HUES64 (cell line): ENCODE data around the gene PACRGL. TPM values are rescaled to one million over a fixed set of nuclear protein-coding genes. Genes with fewer than 3 reads are reported as not detected.

Source experiments
- H3K27ac ChIP-seq: 2 replicates; pipeline ENCODE4 v1.7.0; 2013; ENCODE audit warnings: low read depth, low read length, inconsistent platforms
- H3K27me3 ChIP-seq: 2 replicates; pipeline ENCODE4 v1.6.1; 2013; ENCODE audit warnings: mild to moderate bottlenecking, low read length; ENCODE audit not compliant: insufficient read depth
- H3K36me3 ChIP-seq: 2 replicates; pipeline ENCODE4 v1.6.1; 2013; ENCODE audit warnings: mild to moderate bottlenecking, low read length; ENCODE audit not compliant: insufficient read depth
- H3K4me1 ChIP-seq: 2 replicates; pipeline ENCODE4 v1.6.1; 2013; ENCODE audit warnings: mild to moderate bottlenecking, low read length, moderate library complexity; ENCODE audit not compliant: insufficient read depth
- H3K4me3 ChIP-seq: 2 replicates; pipeline ENCODE4 v1.5.1; 2013; ENCODE audit warnings: mild to moderate bottlenecking, low read length, moderate library complexity
- H3K9ac ChIP-seq: 2 replicates; pipeline ENCODE4 v1.6.1; 2013; ENCODE audit warnings: mild to moderate bottlenecking, low read depth, low read length
- H3K9me3 ChIP-seq: 2 replicates; pipeline ENCODE4 v1.6.1; 2013; ENCODE audit warnings: low read depth, low read length; ENCODE audit not compliant: insufficient read depth
- WGBS: fragments of 150-250, 120-280 bp; methylation state at CpG from one replicate; pipeline ENCODE4 v1.1.7; 2013; ENCODE audit warnings: missing lambda C conversion rate; 5-methylcytosine and 5-hydroxymethylcytosine counted together
- polyA plus RNA-seq, 2 experiments: library from polyadenylated mRNA; stranded (reverse); fragments of 50-300 nt; gene quantifications; one replicate each; pipeline ENCODE4 v1.2.3, GENCODE V29; 2013

Gene PACRGL
- 17.1 TPM for polyA plus RNA-seq (2013, experiment 1 of 2)
- 16.9 TPM for polyA plus RNA-seq (2013, experiment 2 of 2)

DNA sequence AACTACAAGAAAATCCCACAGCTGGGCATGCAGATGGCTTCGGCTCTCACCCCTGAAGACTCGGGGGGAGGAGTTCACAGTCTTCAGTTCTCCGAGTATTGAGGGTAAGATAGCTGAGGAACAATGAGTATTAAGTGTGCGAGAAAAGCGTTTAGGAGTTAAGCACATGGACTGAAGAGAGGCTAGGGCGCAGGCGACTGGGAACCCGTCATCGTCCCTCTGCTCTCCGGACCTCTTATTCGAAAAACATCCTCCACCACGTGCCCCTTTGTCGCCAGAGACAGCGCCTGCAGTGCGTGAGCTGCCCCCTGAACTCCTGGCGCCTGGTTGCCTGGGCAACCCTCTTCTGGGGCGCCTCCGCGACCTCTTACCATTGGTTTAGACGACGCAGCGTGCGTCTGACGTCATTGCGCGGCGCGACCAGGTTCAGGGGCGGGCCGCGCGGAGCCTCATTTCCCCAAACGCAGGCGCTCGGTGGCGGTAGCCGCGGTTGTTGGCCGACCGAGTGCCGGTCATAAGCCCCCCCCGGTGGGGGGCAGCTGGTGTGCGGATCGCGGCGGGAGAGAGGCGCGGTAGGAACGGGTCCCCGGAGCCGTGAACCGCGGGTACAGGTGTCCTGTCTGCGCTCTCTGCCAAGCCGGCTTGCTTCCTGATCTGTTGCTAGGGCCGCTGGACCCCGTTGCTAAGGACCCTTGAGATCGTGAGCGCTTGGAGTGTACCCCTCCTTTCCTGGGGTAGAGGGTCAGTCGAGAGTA, at the start of gene PACRGL:
Gene PACRGL, plus strand, starts transcription at position 452 of the 755 bp plus-strand sequence. CDS start 4,024 bp downstream, outside the sequence.
- WGBS, result under 1% methylated on average over 60 of the region's 60 CpGs
- H3K4me3 ChIP-seq, result peak within 1 kb of the TSS; percentile 86
- peaks cover 13% of the 10 kb centered on the region for H3K36me3 ChIP-seq
- H3K9ac ChIP-seq, result peak within 1 kb of the TSS; percentile 88
- no peaks in the 10 kb centered on the region for H3K9me3 ChIP-seq
- no peaks in the 10 kb centered on the region for H3K27me3 ChIP-seq
- peak within 1 kb of the TSS; percentile 55; the same call in 1 of the 2 replicates for H3K27ac ChIP-seq
- peaks cover 6% of the 10 kb centered on the region; the same call in 1 of the 2 replicates for H3K4me1 ChIP-seq

GRCh38 chr4:20652226-20652885, 47.9 kb upstream of the PACRGL start:
- no peaks in the 10 kb centered on the region for H3K36me3 ChIP-seq
- H3K27ac ChIP-seq, result no peak overlapping the region
- 100% methylated on average over 1 of the region's 1 CpG for WGBS
- H3K9ac ChIP-seq, result no peak overlapping the region
- H3K27me3 ChIP-seq, result no peaks in the 10 kb centered on the region
- peaks cover 10% of the 10 kb centered on the region; the same call in 1 of the 2 replicates for H3K4me1 ChIP-seq
- H3K9me3 ChIP-seq, result no peaks in the 10 kb centered on the region
- H3K4me3 ChIP-seq, result no peak overlapping the region

GRCh38 chr4:20658456-20658855, 41.8 kb upstream of the PACRGL start:
- no peaks in the 10 kb centered on the region for H3K27me3 ChIP-seq
- WGBS, result 93% methylated on average over 4 of the region's 4 CpGs
- no peak overlapping the region for H3K27ac ChIP-seq
- H3K4me1 ChIP-seq, result peaks cover 10% of the 10 kb centered on the region; the same call in 1 of the 2 replicates
- no peaks in the 10 kb centered on the region for H3K36me3 ChIP-seq
- no peaks in the 10 kb centered on the region for H3K9me3 ChIP-seq
- H3K4me3 ChIP-seq, result no peak overlapping the region
- no peak overlapping the region for H3K9ac ChIP-seq

GRCh38 chr4:20662851-20663250, 37.4 kb upstream of the PACRGL start:
- WGBS, result 0% methylated on average over 1 of the region's 1 CpG
- H3K4me1 ChIP-seq, result peaks cover 10% of the 10 kb centered on the region; the same call in 1 of the 2 replicates
- no peak overlapping the region for H3K27ac ChIP-seq

DNA sequence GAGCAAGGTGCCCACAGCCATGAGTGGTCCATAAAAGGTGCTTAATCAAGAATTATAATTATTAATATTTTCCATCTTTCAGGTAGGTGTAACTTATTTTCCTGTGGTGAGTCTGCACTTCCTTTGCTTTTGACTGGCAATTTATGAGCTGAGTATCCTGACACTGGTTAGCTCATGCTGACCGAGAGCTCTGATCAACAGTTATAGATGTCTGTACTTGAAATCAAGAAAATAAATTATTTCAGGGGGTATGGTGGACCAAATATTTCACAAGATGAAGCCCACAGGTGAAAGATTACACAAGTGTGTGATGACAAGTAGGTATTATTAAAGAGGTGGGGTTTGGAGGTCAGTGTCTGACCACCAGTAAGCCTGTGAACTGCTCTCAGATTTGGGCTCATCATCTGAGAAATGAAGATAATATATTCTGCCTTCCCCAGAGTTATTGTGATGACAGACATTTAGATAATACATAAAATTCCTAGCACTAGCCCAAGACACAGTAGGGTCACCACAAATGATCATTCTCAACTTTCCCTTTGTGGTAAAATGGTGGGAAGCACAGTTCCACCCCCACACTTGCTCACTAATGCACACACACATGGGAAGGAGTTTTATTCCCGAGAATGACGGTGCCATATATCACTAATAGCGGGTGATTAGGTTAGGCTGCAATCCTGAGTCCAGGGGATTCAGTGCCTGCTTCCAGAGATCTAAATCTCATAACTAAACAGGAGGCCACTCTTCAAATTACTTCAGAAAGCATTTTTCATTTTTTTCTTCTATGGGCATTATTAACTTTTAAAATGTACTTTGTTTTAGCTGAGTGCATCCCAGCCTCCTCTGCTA, 34.0 kb upstream of the PACRGL start:
- no peaks in the 10 kb centered on the region for H3K4me1 ChIP-seq
- H3K27me3 ChIP-seq, result no peaks in the 10 kb centered on the region
- H3K9ac ChIP-seq, result no peak overlapping the region
- no peaks in the 10 kb centered on the region for H3K36me3 ChIP-seq
- no peak overlapping the region for H3K4me3 ChIP-seq
- WGBS, result 98% methylated on average over 4 of the region's 4 CpGs
- no peaks in the 10 kb centered on the region for H3K9me3 ChIP-seq
- no peak overlapping the region for H3K27ac ChIP-seq

More at GRCh38 chr4:20662851-20663250, 37.4 kb upstream of the PACRGL start:
- Histone ChIP-seq H3K27me3 (no peaks in the 10 kb centered on the region), H3K36me3 (no peaks in the 10 kb centered on the region), H3K9me3 (no peaks in the 10 kb centered on the region), H3K9ac (no peak overlapping the region), H3K4me3 (no peak overlapping the region)

DNA sequence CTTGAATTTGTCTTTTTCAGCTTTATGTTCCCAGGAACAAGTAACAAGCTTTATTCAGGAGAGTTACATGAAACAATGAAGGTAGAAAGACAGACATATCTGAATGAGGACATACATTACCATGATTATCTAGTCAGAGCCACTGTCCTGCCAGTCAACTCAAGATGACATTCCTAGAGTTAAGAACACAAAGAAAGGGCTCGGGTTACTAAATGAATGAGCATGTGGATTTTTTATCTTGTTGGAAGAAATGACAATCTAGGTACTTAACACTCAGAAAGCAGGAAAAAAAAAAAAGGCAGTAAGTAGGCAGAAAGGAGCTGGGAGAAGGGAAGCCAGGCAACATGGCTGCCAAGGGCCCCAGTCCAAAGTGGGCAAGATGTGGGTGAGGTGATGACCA, 28.0 kb upstream of the PACRGL start:
- H3K4me3 ChIP-seq, result no peak overlapping the region
- peaks cover 14% of the 10 kb centered on the region for H3K4me1 ChIP-seq
- H3K9me3 ChIP-seq, result no peaks in the 10 kb centered on the region
- 85% methylated on average over 1 of the region's 1 CpG for WGBS
- no peak overlapping the region for H3K9ac ChIP-seq
- no peak overlapping the region for H3K27ac ChIP-seq
- no peaks in the 10 kb centered on the region for H3K27me3 ChIP-seq
- no peaks in the 10 kb centered on the region for H3K36me3 ChIP-seq

GRCh38 chr4:20675786-20676185, 24.5 kb upstream of the PACRGL start:
- Histone ChIP-seq H3K4me1 (peaks cover 19% of the 10 kb centered on the region), H3K27me3 (no peaks in the 10 kb centered on the region), H3K9ac (no peak overlapping the region)

DNA sequence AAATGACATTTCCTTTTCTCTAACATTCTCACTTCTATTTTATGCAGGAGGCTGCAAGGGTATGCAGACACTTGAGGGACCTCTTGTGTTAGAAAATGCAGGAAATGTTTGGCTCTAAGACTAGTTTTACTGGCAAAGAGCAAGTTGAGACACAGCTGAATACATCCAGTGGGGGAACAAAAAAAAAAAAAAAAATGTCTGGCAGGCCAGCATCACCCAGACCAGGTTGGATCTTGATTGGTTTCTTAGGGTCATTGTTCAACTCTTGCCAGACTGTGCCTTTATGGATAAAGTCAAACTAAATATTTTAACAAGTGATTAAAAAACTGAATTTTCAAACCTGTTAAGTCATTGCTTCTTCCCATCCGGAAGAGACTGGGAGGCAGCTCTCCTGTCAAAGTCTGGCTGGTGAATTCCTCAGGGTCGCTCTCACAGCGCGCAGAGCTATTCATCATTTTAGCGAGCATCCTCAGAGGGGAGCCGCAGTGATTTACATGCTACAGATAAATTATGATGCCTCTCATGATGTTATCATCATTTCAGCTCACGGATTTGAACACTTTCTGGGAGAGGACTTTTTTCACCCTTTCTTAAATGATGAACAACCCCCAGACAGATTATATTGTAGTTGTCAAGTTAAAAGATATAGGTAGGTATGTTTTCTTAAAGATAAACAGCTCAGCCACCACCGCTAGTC, 23.6 kb upstream of the PACRGL start:
- H3K27me3 ChIP-seq, result no peaks in the 10 kb centered on the region
- no peaks in the 10 kb centered on the region; the same call in 1 of the 2 replicates for H3K9me3 ChIP-seq
- H3K4me3 ChIP-seq, result no peak overlapping the region
- WGBS, result 92% methylated on average over 8 of the region's 8 CpGs
- H3K4me1 ChIP-seq, result peaks cover 19% of the 10 kb centered on the region
- no peaks in the 10 kb centered on the region for H3K36me3 ChIP-seq
- no peak overlapping the region; the same call in 1 of the 2 replicates for H3K9ac ChIP-seq
- no peak overlapping the region for H3K27ac ChIP-seq

More at GRCh38 chr4:20675786-20676185, 24.5 kb upstream of the PACRGL start:
- Histone ChIP-seq H3K27ac (no peak overlapping the region), H3K36me3 (no peaks in the 10 kb centered on the region), H3K4me3 (no peak overlapping the region), H3K9me3 (no peaks in the 10 kb centered on the region; the same call in 1 of the 2 replicates)

DNA sequence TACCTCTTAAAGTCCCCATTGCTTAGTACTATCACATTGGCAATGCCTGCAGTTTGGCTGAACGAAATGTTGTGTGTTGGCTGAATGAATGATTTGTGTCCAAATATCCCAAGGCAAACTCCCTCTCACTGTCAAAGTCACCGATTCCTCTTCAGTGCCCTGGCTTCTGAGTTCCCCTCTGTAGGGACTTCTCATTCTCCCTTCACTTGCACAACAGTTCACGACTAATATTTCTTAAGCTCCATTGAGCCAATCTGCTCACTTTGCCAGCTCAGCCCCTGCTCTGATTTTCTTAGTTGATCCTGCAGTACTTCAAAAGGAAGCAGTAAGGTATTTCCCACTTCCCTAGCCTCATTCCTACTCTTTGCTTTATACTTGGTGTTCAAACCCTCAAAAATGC, 21.9 kb upstream of the PACRGL start:
- Histone ChIP-seq H3K9me3 (no peaks in the 10 kb centered on the region; the same call in 1 of the 2 replicates), H3K4me3 (no peak overlapping the region), H3K36me3 (no peaks in the 10 kb centered on the region), H3K9ac (no peak overlapping the region), H3K27ac (no peak overlapping the region), H3K4me1 (peaks cover 11% of the 10 kb centered on the region; the same call in 1 of the 2 replicates), H3K27me3 (no peaks in the 10 kb centered on the region)
- WGBS, result 95% methylated on average over 2 of the region's 3 CpGs

DNA sequence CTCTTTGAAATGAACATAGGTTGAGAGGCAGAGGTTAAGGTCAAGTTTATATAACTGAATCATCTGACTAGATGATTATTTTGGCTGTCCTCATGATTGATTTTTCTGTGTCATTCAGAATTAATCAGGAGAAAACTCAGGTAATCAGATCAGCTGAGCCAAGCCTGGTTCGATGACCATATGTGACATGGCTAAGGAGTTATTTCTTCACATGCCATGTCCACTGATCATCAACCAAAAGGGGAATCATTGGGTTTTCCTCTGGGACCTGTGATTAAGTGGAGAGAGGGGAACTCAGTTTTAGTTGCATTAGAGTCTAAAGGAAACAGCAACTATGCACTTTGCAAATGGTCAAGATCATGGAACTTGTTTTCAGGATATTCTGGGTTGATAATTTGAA, 20.3 kb upstream of the PACRGL start:
- Histone ChIP-seq H3K9ac (no peak overlapping the region), H3K4me3 (no peak overlapping the region), H3K27me3 (no peaks in the 10 kb centered on the region), H3K4me1 (peaks cover 11% of the 10 kb centered on the region; the same call in 1 of the 2 replicates), H3K9me3 (no peaks in the 10 kb centered on the region; the same call in 1 of the 2 replicates), H3K27ac (no peak overlapping the region), H3K36me3 (no peaks in the 10 kb centered on the region)
- WGBS, result 80% methylated on average over 1 of the region's 1 CpG
